T-helper 17 cell (primary cell): Measurements from ENCODE around the gene C1S. TPM values are rescaled to one million over a fixed set of nuclear protein-coding genes. Genes with fewer than 3 reads are reported as not detected.
"Not testable (repeated sequence)": the region's sequence is repeated elsewhere in the genome, so short reads cannot be mapped to it uniquely, and the experiment has no call there.

Experiments
- ATAC-seq: fragments of 150-1000 bp; cut with Tn5 transposase; 2 replicates; pipeline ENCODE4 v1.10.0; 2021; ENCODE audit warnings: mild to moderate bottlenecking, moderate library complexity
- DNase-seq, 3 donors: peaks; one replicate each; pipeline versions ENCODE4 v3.0.0 to v3.0.0-alpha.2; 2020 to 2021
- H3K9me3 ChIP-seq: one replicate; pipeline ENCODE4 v1.7.0; 2013; ENCODE audit warnings: low read length, mild to moderate bottlenecking; ENCODE audit not compliant: control insufficient read depth, poor library complexity, severe bottlenecking
- H3K27ac Mint-ChIP-seq: one replicate; pipeline ENCODE4 v1.8.0; 2022; ENCODE audit warnings: mild to moderate bottlenecking, moderate library complexity, mixed read lengths
- H3K27me3 Mint-ChIP-seq: one replicate; pipeline ENCODE4 v1.8.0; 2022; ENCODE audit warnings: mixed read lengths
- H3K36me3 Mint-ChIP-seq: one replicate; pipeline ENCODE4 v1.8.0; 2022; ENCODE audit warnings: low read depth, mixed read lengths
- H3K4me1 Mint-ChIP-seq: one replicate; pipeline ENCODE4 v1.8.0; 2022; ENCODE audit warnings: mild to moderate bottlenecking, mixed read lengths
- H3K4me3 Mint-ChIP-seq: one replicate; pipeline ENCODE4 v1.8.0; 2022; ENCODE audit warnings: mild to moderate bottlenecking, moderate library complexity, mixed read lengths
- total RNA-seq, 4 donors: library from RNA in 2 of 4; stranded (reverse) in 2 of 4; gene quantifications; one replicate each; pipeline ENCODE4 v1.2.3 and lab custom pipeline; 2022 to 2026

The C1S gene
- total RNA-seq, 2 donors from 2014 or later, result 2.9 to 3.0 TPM

DNA sequence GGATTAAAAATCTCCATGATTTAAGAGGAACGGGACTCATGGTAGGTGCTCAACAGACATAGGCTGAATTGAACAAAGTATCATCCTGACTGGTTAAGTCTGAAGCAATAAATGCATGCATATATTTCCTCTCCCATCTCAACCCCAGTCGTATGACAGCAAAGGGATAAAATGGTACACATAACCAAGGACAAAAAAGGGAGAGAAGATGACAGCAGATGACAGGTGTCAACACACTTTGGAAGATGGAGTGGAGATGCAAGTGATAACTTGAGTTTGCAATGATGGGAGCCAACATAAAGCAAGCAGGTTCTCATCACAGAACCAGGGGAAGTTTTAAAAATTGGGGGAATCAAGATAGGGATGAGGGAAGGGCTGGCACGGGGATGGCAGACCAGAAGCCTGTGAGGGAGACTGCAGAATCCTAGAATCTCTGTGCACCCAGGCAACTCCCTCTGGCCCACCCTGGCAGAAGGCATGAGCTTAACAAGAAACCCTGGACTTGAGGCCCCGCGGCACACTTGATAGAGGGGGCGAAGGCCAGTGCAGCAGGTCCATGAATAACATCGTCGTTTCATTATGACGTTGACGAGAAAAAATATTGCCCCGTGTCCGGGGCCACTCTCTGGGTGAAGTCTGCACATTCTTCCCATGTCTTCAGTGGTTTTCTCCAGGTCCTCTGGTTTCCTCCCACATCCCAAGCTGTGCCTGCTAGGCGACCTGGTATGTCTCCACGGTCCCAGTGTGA is 43.5 kb downstream of the C1S start:
- H3K9me3 ChIP-seq, result no peaks in the 10 kb centered on the region
- H3K36me3 Mint-ChIP-seq, result peaks cover 3% of the 10 kb centered on the region
- no peak overlapping the region for H3K4me3 Mint-ChIP-seq
- DNase-seq, result no peak
- peaks cover 27% of the 10 kb centered on the region for H3K4me1 Mint-ChIP-seq
- peak overlapping the region; percentile 85 for H3K27ac Mint-ChIP-seq
- ATAC-seq, result no peak
- no peaks in the 10 kb centered on the region for H3K27me3 Mint-ChIP-seq

DNA sequence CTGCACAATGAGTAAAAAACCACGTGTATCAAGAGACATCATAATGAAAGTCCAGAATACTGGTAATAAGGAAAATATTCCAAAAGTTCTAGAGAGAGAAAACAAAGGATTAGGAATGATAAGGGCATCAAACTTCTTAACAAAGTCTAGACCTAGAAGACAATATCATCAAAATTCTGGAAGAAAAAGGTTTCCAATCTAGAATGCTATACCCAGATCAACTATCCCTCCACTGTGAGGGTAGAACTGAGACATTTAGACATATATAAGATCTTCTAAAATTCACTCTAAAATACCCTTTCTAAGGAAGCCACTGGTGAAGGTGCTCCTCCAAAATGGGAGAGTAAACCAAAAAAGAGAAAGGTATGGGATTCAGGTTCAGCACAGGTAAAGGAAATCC is 45.6 kb downstream of the C1S start:
- H3K36me3 Mint-ChIP-seq, result no peaks in the 10 kb centered on the region
- ATAC-seq (no peak), DNase-seq (no peak)
- no peaks in the 10 kb centered on the region for H3K9me3 ChIP-seq
- H3K27me3 Mint-ChIP-seq, result no peaks in the 10 kb centered on the region
- H3K4me1 Mint-ChIP-seq, result peaks cover 31% of the 10 kb centered on the region
- H3K4me3 Mint-ChIP-seq, result no peak overlapping the region
- peak overlapping the region; percentile 27 for H3K27ac Mint-ChIP-seq

DNA sequence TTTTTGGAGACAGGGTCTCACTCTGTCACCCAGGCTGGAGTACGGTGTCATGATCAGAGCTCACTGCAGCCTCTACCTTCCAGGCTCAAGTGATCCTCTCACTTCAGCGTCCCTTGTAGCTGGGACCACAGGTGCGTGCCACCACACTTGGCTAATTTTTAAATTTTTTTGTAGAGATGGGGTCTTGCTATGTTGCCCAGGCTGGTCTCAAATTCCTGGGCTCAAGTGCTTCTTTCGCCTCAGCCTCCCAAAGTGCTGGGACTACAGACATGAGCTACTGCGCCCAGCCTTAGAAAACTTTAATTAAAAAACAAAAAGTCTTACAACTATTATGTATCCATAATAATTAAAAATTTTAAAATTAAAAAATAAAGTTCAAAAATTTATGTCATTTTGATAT is 46.7 kb downstream of the C1S start:
- not testable (repeated sequence) for ATAC-seq, DNase-seq, H3K4me3 Mint-ChIP-seq, H3K27ac Mint-ChIP-seq, H3K27me3 Mint-ChIP-seq, H3K36me3 Mint-ChIP-seq, H3K9me3 ChIP-seq
- peaks cover 31% of the 10 kb centered on the region for H3K4me1 Mint-ChIP-seq

DNA sequence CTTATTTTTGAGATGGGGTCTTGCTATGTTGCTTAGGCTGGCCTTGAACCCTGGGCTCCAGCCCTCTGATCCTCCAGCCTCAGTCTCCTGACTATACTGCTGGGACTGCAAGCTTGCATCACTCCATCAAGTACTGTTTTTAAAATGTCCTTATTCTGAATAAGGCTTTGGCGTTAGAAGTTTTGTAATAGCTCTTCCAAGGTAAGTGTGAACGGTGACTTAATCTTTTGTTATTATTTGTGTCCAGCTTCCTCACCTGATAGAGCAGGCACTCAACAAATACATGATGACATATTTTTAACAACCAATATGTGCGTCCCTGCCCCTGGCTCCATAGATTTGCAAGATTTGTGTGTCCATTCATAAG is 47.1 kb downstream of the C1S start:
- ATAC-seq, result no peak
- Mint-ChIP-seq H3K4me3 (peak overlapping the region; percentile 93), H3K27ac (peak overlapping the region; percentile 90), H3K4me1 (peaks cover 28% of the 10 kb centered on the region), H3K36me3 (no peaks in the 10 kb centered on the region), H3K27me3 (no peaks in the 10 kb centered on the region)
- no peaks in the 10 kb centered on the region for H3K9me3 ChIP-seq
- DNase-seq, result no peak

DNA sequence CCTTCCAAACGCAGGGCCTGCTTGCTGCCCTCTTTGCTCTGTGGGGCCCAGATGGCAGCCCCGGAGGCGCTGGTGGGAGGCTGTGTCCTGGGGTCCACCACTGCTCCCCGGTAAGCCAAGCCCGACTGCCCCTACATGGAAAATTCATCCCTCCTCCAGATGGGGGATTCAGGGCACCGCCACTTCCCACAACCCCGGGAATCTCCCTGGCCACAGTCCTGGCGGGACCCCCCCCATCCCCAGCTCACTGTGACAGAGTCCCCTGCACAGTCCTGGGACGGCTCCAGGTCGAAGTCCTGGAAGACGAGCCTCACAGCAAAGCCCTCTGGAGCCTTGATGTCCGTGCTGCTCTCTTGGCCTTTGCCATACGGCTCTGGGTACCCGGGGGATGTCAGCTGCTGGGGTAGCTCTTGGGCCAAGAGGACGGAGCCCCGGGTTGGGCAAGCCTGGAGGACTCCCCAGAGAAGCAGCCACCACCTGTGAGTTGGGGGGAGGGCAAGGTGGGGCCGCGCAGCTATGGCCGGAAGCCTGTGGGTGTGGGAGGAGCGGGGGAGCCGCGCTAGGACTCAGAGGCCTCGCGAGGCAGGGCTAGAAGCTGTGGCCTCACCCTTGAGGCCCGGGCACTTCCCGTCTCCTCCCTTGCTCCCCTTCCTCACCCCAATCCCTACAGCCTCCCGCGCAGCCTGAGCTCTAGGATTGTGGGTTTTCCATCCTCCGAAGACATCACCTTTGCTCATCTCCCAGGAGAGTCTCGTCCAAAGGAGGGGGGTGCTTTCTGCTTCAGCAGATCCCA is 47.7 kb downstream of the C1S start:
- DNase-seq (peak; percentile 50 to 57 (median 53)), ATAC-seq (peak; percentile 93)
- peaks cover 25% of the 10 kb centered on the region for H3K4me1 Mint-ChIP-seq
- H3K9me3 ChIP-seq, result no peaks in the 10 kb centered on the region
- no peaks in the 10 kb centered on the region for H3K36me3 Mint-ChIP-seq
- peak overlapping the region; percentile 90 for H3K27ac Mint-ChIP-seq
- H3K4me3 Mint-ChIP-seq, result peak overlapping the region; percentile 93
- H3K27me3 Mint-ChIP-seq, result no peaks in the 10 kb centered on the region

DNA sequence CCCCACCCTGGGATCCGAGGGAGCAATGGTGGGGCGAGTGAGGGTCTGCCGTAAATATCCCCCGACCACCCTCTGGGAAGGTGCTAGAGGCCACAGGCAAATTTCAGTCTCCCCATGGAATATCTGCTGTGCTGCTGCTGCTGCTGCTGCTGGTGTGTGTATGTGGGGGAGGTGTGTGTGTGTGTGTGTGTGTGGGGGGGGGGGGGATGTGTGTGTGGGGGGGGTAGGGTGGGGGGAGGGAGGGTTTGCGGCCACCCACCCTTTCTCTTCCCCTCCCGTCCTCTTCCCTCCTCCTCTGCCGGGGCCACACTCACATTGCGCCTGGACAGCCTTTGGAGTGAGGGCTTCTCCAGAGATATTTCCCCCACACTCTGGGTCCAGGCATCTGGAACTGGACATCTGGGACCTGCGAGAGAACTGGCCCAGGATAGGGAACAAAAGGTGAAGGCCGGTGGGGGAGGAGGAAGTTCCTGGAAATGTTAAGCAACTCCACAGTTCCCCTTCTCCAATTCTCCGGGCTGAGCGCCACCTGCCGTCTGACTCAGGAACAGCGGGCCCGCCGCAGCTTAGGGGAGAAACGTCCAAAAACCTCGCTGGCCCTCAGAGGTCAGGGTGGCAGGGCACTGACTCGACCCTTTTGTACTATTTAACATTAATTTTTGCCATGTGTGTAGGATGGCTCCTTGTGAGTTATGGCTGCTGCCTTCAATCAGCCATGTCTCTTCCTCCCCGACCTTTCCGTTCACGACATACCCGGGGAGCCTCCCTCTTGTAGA is 48.5 kb downstream of the C1S start, which contains the start of gene C1RL:
Gene C1RL, minus strand, starts transcription at position 419 of the 776 bp plus-strand sequence. Its CDS starts 34 bp downstream, at position 385.
- no peaks in the 10 kb centered on the region for H3K36me3 Mint-ChIP-seq
- peak; percentile 60 for ATAC-seq
- peak within 1 kb of the TSS; percentile 93 for H3K4me3 Mint-ChIP-seq
- DNase-seq, result peak; percentile 65 to 81 (median 70)
- no peaks in the 10 kb centered on the region for H3K9me3 ChIP-seq
- no peaks in the 10 kb centered on the region for H3K27me3 Mint-ChIP-seq
- H3K27ac Mint-ChIP-seq, result peak within 1 kb of the TSS; percentile 90
- peaks cover 26% of the 10 kb centered on the region for H3K4me1 Mint-ChIP-seq

DNA sequence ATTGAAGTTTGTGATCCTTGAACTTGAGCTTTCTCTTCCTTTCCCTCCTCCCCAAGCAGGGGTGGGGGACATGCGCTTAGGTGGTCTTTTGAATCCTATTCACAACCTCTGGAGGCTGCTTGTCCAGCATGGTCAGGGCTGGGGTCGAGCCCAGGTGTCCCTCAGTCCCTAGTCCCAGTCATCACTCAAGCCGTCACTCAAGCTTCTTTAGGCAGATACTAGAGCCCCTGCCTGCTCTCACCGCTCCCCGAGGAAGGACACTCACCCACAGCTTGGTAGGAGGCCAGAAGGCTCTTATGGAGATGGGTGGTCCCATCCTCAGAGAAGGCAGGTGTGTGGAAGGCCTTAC is 49.0 kb downstream of the C1S start:
- H3K36me3 Mint-ChIP-seq, result no peaks in the 10 kb centered on the region
- ATAC-seq (no peak), DNase-seq (no peak)
- H3K27ac Mint-ChIP-seq, result peak overlapping the region; percentile 90
- H3K4me1 Mint-ChIP-seq, result peaks cover 26% of the 10 kb centered on the region
- no peaks in the 10 kb centered on the region for H3K27me3 Mint-ChIP-seq
- H3K4me3 Mint-ChIP-seq, result peak overlapping the region; percentile 93
- no peaks in the 10 kb centered on the region for H3K9me3 ChIP-seq

DNA sequence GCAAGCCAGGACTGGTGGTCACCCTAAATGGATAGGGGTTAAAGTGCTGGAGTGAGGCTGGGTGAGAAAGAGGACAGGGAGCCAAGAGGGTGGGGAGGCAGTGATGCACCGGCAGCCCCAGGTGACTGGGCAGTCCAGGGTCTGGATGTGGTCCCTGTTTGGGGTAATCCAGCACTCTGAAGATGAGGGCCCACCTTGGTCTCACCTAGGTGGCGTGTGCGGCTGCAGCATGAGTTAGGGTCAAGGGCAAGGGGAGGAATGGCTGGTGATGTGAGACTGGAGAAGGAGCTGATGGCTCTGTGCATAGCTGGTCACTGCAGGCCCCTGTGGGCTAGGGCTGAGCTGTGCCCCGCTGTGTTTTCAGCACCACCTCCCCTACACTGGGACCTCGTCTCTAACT is 50.1 kb downstream of the C1S start:
- no peak overlapping the region for H3K27ac Mint-ChIP-seq
- ATAC-seq (no peak), DNase-seq (no peak)
- peaks cover 24% of the 10 kb centered on the region for H3K4me1 Mint-ChIP-seq
- H3K4me3 Mint-ChIP-seq, result no peak overlapping the region
- no peaks in the 10 kb centered on the region for H3K9me3 ChIP-seq
- H3K36me3 Mint-ChIP-seq, result peaks cover 3% of the 10 kb centered on the region
- H3K27me3 Mint-ChIP-seq, result no peaks in the 10 kb centered on the region

DNA sequence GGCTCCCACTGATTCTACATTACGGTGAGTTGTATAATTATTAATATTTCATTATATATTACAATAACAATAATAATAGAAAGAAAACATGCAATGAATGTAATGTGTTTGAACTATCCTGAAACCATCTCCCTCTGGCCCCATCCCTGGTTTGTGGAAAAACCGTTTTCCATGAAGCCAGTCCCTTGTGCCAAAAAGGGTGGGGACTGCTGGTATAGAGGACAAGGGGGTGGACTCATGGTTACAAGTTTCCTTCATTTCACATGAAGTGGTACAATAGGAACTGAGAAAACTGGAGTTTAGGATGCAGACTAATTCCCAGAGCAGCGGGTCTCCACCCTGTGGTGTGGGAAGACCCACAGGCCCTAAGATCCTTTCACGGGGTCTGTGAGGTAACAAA is 51.5 kb downstream of the C1S start:
- no peaks in the 10 kb centered on the region for H3K27me3 Mint-ChIP-seq
- no peaks in the 10 kb centered on the region for H3K9me3 ChIP-seq
- H3K4me3 Mint-ChIP-seq, result no peak overlapping the region
- H3K36me3 Mint-ChIP-seq, result peaks cover 3% of the 10 kb centered on the region
- no peak overlapping the region for H3K27ac Mint-ChIP-seq
- ATAC-seq (no peak), DNase-seq (no peak)
- peaks cover 23% of the 10 kb centered on the region for H3K4me1 Mint-ChIP-seq

DNA sequence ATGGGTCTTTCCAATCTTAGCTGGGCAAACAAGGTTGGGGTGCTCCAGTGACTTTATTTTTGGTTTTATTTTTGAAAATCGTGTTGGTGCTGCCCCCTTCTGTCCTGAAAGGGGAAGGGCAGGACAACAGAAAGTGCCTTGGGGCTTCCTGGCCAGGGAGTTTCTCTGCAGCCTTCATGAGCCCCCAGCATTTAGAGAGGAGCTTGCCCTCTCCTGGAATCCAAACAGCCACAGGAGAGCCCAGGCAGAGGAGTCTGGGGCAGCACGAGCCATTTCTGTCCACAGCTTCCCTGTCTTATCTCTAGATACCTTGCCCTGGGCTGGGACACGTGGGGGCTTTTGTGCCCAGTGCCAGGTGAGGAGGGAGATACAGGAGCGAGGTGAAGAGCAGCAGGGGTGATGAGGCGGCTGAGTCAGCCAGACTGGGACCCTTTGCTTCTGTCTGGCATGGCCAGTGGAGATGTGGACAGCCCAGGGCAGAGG is 52.9 kb downstream of the C1S start:
- Mint-ChIP-seq H3K36me3 (peaks cover 5% of the 10 kb centered on the region), H3K4me3 (no peak overlapping the region), H3K27me3 (no peaks in the 10 kb centered on the region), H3K27ac (no peak overlapping the region), H3K4me1 (peaks cover 18% of the 10 kb centered on the region)
- peak; percentile 55 for ATAC-seq
- no peaks in the 10 kb centered on the region for H3K9me3 ChIP-seq
- peak in 2 of 3 donors; percentile 20 to 29 for DNase-seq

DNA sequence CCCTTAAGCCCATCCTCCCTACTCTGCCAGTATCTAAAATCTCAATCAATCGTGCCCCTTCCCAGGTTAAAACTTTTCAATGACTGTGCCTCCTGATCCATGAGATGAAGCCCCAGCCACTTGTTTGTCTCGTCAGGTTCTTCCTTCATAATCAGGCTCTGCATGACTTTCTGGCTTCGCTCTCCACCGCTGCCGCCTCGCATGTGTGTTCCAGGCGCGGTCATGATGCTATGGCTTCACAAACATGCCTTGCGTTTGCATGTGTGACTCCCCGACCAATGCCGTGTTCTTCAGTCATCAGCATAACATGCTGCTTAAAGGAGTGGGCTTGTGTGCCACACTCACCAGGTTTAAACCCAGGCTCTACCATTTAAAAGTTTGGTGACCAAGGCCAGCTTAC is 53.5 kb downstream of the C1S start:
- H3K27me3 Mint-ChIP-seq, result no peaks in the 10 kb centered on the region
- no peaks in the 10 kb centered on the region for H3K9me3 ChIP-seq
- H3K27ac Mint-ChIP-seq, result no peak overlapping the region
- H3K4me3 Mint-ChIP-seq, result no peak overlapping the region
- ATAC-seq (no peak), DNase-seq (no peak)
- peaks cover 5% of the 10 kb centered on the region for H3K36me3 Mint-ChIP-seq
- H3K4me1 Mint-ChIP-seq, result peaks cover 20% of the 10 kb centered on the region

DNA sequence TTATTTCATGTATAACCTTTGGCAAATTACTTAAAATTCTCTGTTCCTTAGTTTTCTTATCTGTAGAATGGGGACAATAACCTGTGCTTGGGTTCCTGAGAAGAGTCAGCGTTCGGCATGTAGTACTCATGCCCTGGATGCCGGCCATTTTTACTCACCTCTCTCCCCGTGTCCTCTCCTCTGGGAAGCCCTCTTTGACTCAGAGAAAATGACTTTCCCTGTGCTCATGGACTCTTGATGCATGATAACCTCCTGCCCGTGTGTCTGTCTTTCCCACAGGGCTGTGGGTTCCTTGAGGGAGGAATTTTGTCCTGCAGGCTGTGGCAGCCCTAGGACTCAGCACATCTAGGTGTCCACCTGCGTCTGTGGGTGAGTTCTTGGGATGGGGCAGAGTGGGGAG is 54.3 kb downstream of the C1S start:
- H3K4me3 Mint-ChIP-seq, result no peak overlapping the region
- H3K4me1 Mint-ChIP-seq, result peaks cover 16% of the 10 kb centered on the region
- no peak for DNase-seq
- H3K36me3 Mint-ChIP-seq, result peaks cover 5% of the 10 kb centered on the region
- H3K9me3 ChIP-seq, result no peaks in the 10 kb centered on the region
- no peaks in the 10 kb centered on the region for H3K27me3 Mint-ChIP-seq
- no peak overlapping the region for H3K27ac Mint-ChIP-seq
- no peak for ATAC-seq

DNA sequence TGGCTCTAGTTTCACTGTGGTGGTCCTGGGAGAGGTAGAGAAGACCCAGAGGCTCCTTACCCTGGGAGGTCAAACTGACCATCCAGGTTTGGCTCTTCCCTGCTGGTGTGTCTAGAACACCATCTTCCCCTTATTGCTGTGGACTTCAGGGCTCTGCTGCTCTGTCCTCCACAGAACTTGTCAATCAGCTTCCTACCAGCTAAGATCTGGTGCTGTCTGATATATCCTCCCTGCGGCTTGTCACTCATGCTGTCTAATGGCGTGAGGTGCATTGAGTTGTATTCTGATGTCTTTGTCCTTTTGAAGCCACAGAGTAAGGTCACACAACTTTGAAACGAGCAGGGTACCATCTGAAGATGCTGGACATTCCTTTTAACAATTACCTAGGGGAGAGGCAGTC is 55.7 kb downstream of the C1S start:
- no peaks in the 10 kb centered on the region for H3K9me3 ChIP-seq
- ATAC-seq (no peak), DNase-seq (no peak)
- no peaks in the 10 kb centered on the region for H3K27me3 Mint-ChIP-seq
- no peak overlapping the region for H3K4me3 Mint-ChIP-seq
- H3K36me3 Mint-ChIP-seq, result peaks cover 5% of the 10 kb centered on the region
- H3K4me1 Mint-ChIP-seq, result peaks cover 17% of the 10 kb centered on the region
- no peak overlapping the region for H3K27ac Mint-ChIP-seq
